SU-DHL-6 (cell line): ENCODE results near the gene NFIB.

Experiments
- H2AFZ ChIP-seq: fragments of 200-600 bp; sonication (generic); 2 replicates; pipeline ENCODE4 v1.6.1; 2014; ENCODE audit warnings: low read depth, mild to moderate bottlenecking, moderate library complexity, mixed read lengths, antibody characterized with exemption, low read length; ENCODE audit not compliant: severe bottlenecking
- H3F3A ChIP-seq: fragments of 200-600 bp; shearing (Covaris generic); 2 replicates; pipeline ENCODE4 v1.6.0; 2016; ENCODE audit warnings: antibody characterized with exemption, mild to moderate bottlenecking; ENCODE audit not compliant: insufficient read depth
- H3K27ac ChIP-seq: fragments of 200-600 bp; sonication (generic); 2 replicates; pipeline ENCODE4 v1.5.1; 2016; ENCODE audit warnings: low read depth, mild to moderate bottlenecking, low read length, moderate library complexity, mixed read lengths
- H3K27me3 ChIP-seq: fragments of 200-600 bp; sonication (generic), shearing (Covaris generic); 2 replicates; pipeline ENCODE4 v1.6.0; 2014; ENCODE audit warnings: mild to moderate bottlenecking, low read length
- H3K36me3 ChIP-seq: fragments of 200-600 bp; sonication (generic); 2 replicates; pipeline ENCODE4 v1.6.1; 2014; ENCODE audit warnings: mild to moderate bottlenecking, low read length, mixed read lengths
- H3K4me2 ChIP-seq: fragments of 300-600, 200-600 bp; shearing (Covaris generic), sonication (generic); 2 replicates; pipeline ENCODE4 v1.6.0; 2014; ENCODE audit warnings: low read length, low read depth, mild to moderate bottlenecking; ENCODE audit not compliant: poor library complexity, severe bottlenecking
- H3K4me3 ChIP-seq: fragments of 200-600 bp; sonication (generic); 2 replicates; pipeline ENCODE4 v1.5.1; 2014; ENCODE audit warnings: antibody characterized with exemption, low read length, mild to moderate bottlenecking, mixed read lengths; ENCODE audit not compliant: insufficient read depth, poor library complexity, severe bottlenecking
- H3K79me2 ChIP-seq: fragments of 200-600 bp; sonication (generic); 2 replicates; pipeline ENCODE4 v1.6.1; 2014; ENCODE audit warnings: mild to moderate bottlenecking, low read length, moderate library complexity; ENCODE audit not compliant: insufficient read depth
- H3K9ac ChIP-seq: fragments of 200-600 bp; sonication (generic); 2 replicates; pipeline ENCODE4 v1.7.0; 2014; ENCODE audit warnings: mild to moderate bottlenecking, low read length
- H3K9me2 ChIP-seq: fragments of 200-600 bp; sonication (generic); replicated peaks from 2 replicates; pipeline ENCODE4 v1.6.1; 2014; ENCODE audit warnings: low read length; ENCODE audit not compliant: insufficient read depth
- H3K9me3 ChIP-seq: fragments of 200-600 bp; sonication (generic); 2 replicates; pipeline ENCODE4 v1.6.1; 2014; ENCODE audit warnings: low read length, mixed read lengths; ENCODE audit not compliant: insufficient read depth
- H4K20me1 ChIP-seq: fragments of 200-600 bp; sonication (generic); 2 replicates; pipeline ENCODE4 v1.6.1; 2014; ENCODE audit warnings: low read depth, mild to moderate bottlenecking, antibody characterized with exemption, low read length, moderate library complexity, mixed read lengths
- CTCF ChIP-seq: fragments of 200-600 bp; sonication (generic); IDR thresholded peaks from one replicate; pipeline ENCODE4 v1.5.1; 2017; ENCODE audit warnings: antibody characterized with exemption, mild to moderate bottlenecking, low read length, moderate library complexity; ENCODE audit not compliant: insufficient read depth, poor library complexity, severe bottlenecking
- EZH2phosphoT487 ChIP-seq: fragments of 200-600 bp; sonication (generic), shearing (Covaris generic); conservative IDR thresholded peaks from 2 replicates; pipeline ENCODE4 v1.6.1; 2018; ENCODE audit warnings: mild to moderate bottlenecking, antibody characterized with exemption, low read length, moderate library complexity, mixed read lengths

The NFIB gene

GRCh38 chr9:14336244-14336643 is 22.3 kb upstream of the NFIB start:
- Histone ChIP-seq H4K20me1 (no peaks in the 10 kb centered on the region), H3K79me2 (no peaks in the 10 kb centered on the region), H3K9me2 (no peaks in the 10 kb centered on the region), H3K9me3 (no peaks in the 10 kb centered on the region), H3K4me3 (no peak overlapping the region), H3K27me3 (0 out of 2 replicates have a peak, but pooled peaks cover 5% of the 10 kb centered on the region), H3K27ac (no peak overlapping the region), H3F3A (no peaks in the 10 kb centered on the region), H3K4me2 (no peak overlapping the region), H2AFZ (no peak overlapping the region), H3K36me3 (no peaks in the 10 kb centered on the region), H3K9ac (no peak overlapping the region)
- TF ChIP-seq CTCF = no peak
- no peak for TF ChIP-seq EZH2phosphoT487

- Histone ChIP-seq H4K20me1 (no peaks in the 10 kb centered on the region), H3K79me2 (no peaks in the 10 kb centered on the region), H3K27me3 (no peaks in the 10 kb centered on the region), H3K4me2 (no peak overlapping the region), H3F3A (no peaks in the 10 kb centered on the region), H2AFZ (no peak overlapping the region), H3K27ac (no peak overlapping the region), H3K36me3 (no peaks in the 10 kb centered on the region), H3K9me3 (no peaks in the 10 kb centered on the region), H3K9me2 (no peaks in the 10 kb centered on the region), H3K4me3 (no peak overlapping the region), H3K9ac (no peak overlapping the region)
- TF ChIP-seq EZH2phosphoT487 = no peak
- no peak for TF ChIP-seq CTCF
Observed at GRCh38 chr9:14331120-14331519, 17.2 kb upstream of the NFIB start.

- TF ChIP-seq EZH2phosphoT487 (no peak), CTCF (no peak)
- Histone ChIP-seq H3K9me2 (no peaks in the 10 kb centered on the region), H3K27me3 (no peaks in the 10 kb centered on the region), H3F3A (peaks cover 4% of the 10 kb centered on the region; the same call in 1 of the 2 replicates), H3K4me2 (no peak overlapping the region), H2AFZ (no peak overlapping the region), H3K9ac (no peak overlapping the region), H4K20me1 (no peaks in the 10 kb centered on the region), H3K27ac (no peak overlapping the region), H3K79me2 (no peaks in the 10 kb centered on the region), H3K9me3 (no peaks in the 10 kb centered on the region), H3K4me3 (no peak overlapping the region), H3K36me3 (no peaks in the 10 kb centered on the region)
Observed at GRCh38 chr9:14327036-14327435, 13.1 kb upstream of the NFIB start.
